ENCODE results near the gene E2F2.

E2F2 gene

DNA sequence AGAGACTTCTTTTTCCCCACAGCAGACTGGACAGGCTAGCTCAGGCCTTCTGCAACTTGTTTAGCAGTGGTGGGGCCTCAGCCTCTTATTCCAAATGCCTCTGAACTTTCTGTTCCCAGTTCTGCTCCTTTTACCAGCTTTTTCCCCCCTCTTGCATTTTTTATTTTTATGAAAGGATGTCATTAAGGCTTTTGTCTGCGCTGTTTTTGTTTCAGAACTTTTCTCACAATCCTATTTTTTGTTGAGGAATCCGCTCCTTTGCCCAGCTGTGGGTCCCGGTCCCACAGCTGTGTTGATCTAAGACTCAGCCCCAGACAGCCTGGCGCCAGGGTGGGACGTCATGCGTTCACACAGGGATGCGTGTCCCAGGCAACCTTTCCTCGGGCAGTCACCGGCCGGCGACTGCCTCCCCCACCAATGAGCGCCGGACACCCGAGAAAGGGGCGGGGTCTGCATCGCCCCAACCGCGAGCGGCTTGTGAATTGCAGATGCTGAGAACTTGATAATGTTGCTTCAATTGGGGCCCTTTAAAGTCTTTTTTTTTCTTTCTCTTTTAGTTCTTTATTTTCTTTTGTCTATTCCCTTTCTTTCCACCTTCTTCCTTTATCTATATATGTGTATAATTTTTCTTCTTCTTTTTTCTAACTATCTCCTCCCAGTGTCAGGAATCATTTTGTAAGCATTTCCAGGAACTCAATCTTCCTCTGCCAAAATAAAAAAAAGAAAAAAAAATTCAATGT is 31.3 kb upstream of the E2F2 start:
- no peak for DNase-seq

DNA sequence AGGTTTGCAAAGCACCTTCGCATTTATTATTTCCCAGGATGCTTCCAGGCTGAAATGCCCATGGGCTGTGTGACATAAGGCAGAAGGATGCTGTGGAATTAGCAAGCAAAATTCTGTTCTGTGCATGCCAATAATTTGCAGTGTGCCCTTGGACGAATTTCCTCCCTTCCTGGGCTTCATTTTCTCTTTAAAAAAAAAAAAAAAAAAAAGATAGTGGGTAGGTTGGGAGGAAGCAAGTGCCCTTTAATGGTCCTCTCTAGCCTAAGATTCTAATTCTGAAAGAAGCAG is 30.7 kb upstream of the E2F2 start:
- no peak for DNase-seq

DNA sequence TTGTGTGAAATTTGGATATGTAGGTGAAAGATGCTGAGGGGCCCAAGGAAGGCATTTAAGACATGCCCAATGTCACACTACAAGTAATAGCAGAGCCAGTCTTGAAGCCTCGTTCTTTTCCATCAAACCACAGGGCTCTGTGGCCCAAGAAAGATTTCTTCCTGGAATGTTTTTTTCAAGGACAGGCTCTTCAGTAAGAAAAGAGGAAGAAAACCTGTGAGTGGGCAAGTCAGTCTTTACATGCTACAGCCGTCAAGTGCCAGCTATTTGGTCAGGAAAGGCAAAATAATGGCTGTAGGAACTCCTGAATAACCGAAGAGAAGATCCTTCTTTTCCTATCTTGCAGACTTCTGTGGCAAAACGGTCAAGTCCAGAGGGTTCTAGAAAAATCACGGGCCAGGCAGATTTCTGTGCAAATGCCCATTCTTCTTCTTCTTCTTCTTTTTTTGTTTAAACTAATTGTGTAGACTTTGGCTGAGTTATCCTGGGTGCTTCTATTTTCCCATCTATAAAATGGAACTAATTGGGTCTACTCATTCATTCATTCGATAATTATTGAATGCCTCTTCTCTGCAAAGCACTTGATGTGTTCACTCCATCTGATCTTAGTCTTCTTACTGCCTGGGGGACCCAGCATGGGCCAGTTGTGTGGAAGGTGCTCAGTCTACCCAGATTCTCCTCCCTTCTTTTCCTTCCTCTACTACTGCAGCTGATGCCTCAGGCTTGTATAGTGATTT is 30.2 kb upstream of the E2F2 start:
- no peak for DNase-seq

DNA sequence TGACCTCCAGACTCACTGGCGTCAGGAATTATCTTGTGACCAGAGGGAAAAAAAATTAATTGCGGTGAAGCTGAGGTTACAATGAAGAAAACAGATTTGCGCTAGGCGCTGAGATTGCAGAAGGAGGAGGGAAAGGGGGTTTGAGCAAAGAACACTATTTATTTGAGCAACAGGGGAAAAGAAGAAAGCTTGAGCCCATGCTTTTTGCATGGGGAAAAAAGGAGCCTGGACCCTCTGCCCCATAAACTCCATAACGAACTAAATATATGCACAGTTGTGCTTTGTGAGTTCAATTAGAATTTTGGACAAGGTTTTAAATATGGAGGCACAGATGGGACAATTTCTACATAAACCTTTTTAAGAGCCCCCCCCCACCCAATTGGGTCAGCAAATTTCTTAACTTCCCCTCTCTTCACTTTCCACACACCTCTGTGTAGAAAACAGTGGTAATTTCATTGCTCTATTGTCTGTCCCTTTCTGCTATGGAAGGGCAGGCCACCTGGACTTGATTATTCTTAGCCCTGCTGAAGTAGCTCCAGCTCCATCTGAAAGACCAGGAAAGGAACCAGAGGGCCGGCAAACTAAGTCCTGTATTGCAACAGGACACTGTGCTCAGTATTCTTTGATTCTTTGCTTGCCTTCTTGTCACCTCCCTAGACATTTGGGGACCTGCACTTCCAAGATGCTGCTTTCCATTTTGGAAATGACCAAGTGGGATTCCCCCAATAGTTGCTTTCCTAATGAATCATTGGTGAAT is 29.1 kb upstream of the E2F2 start:
- DNase-seq, result no peak

DNA sequence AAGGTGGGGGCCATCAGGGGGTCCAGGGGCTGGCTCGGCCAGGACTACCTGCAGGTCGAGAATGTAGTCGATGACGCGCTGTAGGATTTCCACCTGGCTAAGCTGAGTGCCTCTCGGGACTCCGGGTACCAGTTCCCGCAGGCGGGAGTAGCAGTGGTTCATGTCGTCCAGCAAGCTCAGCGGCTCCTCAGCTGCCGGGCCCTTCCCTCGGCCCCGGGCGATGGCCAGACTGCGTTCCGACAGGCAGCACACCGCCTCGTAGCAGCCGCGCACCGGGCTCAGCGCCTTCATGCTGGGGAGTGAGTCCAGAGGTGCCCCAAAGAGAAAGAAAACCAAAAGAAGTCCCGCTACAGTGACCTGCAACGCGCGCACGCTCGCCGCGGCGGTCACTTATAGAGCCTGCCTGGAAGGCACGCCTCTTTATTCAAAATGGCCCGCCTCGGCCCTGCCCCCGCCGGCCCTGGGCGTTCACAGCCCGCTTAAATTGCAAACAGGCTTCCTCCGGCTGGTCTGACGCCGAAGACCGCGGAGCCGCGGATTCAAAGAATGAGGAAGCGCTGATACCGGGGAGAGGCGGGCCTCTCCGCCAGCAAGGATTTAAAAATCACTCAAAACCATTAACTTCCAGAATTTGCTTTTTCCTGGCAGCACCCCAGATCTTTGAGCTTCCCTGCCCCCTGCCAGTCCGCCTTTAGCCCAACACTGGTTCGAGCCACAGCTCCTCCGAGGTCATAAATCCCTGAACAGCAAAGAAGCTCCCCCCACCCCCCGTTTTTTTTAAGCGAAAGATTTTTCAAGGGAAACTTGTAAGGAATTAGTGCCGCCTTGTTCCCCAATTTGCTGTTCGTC is 28.3 kb upstream of the E2F2 start, which contains the start of gene ID3:
ID3 (minus strand) TSS at position 366 of the 849 bp plus-strand sequence; CDS start at position 291, 75 bp downstream.
- peak; percentile 82 for DNase-seq

DNA sequence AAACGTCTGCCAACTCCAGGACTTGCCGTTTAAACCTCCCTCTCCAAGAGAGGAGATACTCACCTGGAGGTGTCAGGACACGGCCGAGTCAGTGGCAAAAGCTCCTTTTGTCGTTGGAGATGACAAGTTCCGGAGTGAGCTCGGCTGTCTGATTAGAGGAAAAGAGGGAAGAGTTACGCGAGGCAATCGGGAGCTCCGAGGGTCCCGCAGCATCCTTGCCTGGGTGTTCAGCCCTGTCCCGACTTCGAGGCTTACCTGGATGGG is 27.8 kb upstream of the E2F2 start:
- DNase-seq, result no peak

DNA sequence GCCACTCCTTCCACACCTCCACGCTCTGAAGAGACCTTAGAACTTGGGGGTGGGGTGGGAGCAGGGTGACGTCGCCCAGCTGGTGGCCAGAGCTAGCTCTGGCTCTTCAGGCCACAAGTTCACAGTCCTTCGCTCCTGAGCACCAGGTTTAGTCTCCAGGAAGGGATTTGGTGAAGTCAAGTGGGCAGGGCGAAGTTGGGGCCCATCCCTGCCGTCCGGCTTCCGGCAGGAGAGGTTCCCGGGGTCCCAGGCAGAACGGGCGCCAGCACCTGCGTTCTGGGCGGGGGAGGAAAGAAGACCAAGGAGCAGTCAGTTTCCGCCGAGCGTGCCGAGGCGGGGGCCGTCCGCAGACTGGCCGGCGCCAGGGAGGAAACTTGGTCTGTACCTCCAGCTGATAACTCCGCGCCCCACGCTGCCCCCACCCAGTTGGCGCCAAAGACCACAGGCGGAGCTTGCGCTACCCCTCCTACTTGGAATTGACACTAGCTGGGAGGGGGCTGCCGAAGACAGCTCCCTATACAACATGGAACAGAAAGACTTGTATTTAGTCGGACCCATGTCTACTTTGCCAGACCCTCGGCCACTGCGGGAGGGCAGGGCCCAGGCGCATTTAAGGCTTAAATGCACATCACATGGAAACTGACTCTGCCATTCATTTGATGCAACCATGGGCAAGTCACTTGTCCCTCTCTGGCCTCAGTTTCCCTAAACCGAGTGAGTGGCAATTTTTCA is 27.3 kb upstream of the E2F2 start:
- no peak for DNase-seq

DNA sequence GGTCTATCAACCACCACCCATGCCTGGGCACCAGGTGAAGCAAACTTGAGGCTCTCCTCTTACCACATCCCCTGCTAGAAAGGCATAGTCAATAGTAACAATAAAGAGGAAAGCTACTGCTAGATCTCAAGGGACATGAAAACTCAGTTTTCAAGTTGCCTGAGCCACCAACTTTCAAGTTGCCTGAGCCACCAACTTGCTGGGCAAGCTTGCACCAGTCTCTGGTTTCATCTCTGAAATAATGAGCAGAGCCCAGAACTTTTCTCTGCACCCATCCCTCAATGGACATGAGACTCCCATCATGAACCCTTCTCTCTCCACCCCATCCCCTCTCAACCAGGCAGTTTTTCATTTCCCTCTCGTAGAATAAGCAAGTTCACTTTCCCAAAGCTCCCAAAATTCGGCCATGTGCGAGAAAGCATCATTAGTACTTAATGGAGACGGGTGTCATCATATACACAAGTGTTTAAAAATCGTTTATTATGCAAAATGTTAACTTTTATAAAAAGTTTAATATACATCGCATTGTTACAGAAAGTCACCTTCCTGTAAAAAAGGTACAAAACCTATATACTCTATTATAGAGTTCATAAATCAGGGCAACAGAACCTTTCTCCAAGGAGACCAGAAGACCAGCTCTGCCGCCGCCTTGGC is 26.6 kb upstream of the E2F2 start:
- no peak for DNase-seq

DNA sequence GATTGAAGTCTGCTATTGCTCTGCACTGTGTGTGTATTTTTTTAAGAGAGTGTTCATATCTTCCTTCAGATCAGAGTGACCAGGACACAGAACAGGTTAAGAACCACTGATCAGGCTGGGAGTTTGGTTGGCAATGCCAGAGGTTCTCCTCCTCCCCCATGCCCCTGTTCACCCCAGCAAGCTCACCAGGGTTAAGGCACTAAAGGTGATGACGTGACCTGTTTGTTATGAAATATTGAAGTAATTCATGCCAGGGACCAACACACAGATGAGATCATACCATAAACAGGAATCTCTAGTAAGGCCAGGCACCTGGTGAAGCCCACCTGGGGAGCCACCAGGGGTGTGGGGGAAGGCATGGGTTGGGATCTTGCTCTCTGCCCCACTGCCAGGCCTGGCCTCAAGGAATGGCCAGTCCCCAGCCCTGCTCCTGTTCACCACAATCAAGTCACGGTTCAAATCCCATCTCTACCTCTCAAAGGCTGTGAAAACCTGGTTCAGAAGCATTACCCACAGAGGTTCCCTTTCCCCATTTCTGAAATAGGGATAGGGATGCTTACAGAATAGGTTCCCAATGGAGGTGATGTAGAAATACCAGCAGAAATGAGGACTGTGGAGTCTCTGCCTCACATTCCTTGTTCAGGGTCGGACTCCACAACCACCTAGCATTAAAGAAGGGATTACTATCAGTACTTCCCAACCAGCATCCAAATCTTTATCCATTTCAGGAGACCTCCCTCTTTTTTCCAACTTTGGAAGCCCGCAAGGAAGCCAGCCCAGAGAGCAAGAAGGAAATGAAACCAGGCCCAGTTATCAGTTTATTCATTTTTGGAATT is 25.8 kb upstream of the E2F2 start:
- DNase-seq, result no peak

DNA sequence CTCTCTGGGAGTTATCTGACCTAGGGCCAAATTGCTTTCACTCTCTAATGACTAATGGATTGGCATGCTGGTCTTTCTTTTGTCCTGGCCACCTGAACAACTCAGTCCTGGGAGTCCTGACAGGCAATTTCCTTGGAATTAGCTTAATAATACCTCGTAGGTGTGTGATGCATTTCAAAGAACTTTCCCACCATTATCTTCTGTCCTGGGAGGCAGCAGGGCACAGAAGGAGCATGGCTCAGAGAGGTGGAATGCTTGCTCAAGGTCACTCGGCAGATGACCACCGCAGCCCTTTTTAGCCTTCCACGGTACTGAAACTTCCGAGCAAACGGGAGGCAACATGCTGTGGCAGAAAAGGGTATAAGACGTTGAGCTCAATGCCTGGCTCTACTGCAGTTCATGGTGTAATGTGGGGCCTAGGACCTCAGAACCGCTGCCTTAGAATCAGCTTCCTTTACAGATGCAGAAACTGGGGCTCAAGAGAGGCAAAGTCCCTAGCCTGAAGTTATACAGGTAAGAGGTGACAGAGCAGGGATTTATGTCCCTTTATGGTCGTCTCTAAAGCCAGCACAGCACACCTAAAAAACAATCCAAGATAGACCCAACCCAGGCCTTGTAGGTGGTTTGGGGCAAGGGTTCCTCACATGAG is 25.1 kb upstream of the E2F2 start:
- DNase-seq, result no peak

DNA sequence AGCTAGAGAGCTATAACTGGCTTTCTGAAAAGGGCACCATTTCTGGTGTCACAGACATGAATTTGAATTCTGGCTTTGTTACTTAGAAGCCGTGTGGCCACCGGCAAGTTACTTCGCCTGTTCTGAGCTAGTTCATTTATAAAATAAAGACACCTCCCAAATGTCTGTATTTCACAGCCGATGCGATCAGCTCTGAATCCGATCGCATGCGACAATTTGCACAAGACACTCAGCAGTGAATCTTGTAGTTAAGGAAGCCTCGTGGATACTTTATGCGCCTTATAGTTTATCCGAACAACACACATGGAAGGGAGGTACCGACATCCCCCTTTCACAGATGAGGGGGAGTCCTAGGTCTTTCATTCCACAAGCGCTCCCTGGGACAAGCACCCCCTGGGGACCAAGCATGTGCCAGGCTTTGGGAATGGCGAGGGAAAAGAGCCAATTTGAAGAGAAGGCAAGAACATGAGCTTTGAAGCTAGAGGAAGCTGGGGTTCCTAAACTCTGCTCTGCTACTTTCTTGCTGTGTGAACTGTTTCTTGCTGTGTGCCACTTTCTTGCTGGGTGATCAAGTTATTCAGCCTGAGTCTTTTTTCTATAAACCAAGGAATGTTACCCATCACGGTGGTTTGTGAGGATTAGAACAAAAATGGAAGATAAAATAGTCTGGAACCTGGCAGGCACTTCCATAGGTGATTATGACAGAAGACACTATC is 24.4 kb upstream of the E2F2 start:
- DNase-seq, result no peak

DNA sequence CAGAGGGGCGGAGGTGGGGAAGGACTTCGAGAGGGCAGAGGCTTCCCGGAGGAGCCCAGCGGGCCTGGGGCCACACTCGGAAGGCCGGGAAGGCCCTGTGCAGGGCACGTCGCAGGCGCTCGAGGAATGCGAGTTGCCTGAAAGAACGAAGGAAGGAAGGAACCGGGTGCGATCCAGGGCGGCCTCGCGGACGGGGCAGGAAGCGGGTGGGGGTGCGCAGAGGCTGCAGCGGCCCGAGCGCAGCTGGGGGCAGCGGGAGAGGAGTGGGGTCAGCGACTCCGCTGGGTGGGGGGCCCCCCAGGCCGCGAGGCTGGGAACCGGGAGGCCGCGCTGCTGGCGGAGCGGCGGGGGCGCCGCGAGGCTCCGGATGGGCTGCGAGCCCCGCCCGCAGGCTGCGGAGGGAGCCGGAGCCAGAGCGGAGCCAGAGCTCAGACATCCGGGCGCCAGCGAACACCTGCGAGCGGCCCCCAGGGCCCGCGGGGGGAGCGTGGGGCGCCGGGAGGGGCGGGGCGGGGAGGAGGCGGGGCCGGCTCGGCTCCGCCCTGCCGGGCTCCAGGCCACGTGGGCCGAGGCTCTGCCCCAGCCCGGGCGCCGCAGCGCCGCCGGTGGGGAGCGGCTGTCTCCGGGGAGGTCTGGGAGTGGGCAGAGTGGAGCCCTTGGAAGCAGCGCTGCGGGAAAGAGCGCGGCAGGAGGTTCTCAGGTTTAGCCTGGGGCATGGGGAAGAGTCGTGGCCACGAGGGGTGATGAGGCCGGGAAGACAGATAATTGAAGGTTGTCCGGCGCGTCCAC is 23.6 kb upstream of the E2F2 start:
- peak; percentile 77 for DNase-seq

DNA sequence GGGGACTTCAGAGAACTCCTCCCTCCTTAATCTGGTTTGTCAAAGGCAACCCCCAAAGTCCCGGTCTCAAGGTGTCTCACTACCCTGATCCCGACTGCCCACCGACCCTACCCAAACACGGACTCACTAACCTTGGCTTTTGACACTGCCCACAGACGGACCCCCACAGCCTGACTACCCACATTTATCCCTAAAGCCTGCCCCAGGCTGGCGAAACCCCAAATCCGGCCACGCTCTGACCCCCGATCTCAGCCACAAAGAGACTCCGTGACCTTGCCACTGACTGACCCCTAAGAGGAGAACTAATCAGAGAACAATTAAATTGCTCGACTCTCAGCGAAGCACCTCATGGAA is 23.1 kb upstream of the E2F2 start:
- no peak for DNase-seq

DNA sequence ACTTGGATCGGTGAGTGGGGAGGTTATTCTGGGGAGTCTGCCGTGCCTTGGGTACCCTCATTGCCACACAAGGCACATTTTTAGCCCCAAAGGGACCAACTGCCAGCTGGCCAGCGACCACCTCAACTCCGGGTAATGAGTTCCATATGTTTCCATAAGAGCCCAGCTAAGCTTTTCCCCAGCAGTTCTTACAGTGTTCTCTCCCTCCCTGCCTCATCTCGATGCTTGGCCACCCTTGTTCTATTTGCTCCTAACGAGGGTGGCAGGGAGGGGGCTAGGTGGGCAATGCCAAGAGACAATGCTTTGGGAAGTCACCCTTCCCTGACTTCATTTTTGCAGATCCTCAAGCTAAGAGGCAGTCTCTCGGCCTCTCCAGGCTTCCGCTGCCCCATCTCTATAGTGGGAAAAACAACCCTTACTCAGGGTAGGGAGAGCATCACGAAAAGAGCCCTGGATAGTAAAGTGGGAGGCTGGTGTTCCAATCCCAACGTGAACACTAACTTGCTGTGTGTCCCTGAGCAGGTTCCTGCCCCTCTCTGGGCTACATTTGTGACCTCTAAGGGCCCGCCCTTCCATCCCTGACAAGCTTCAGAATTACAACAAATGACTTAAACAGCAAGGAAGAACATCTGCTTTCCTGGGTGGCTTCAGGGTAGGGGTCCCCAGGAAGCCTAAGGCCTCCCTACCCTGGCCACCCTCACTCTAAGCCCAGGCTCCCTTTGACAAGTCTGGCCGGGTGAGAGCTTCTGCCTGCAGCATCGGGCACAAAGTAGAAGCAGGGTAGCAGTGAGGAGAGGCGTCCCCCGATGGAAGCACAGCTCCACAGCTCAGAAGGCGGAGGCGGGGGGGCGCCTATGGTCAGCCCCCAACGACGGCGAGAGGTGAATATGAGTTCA is 22.4 kb upstream of the E2F2 start:
- no peak for DNase-seq

DNA sequence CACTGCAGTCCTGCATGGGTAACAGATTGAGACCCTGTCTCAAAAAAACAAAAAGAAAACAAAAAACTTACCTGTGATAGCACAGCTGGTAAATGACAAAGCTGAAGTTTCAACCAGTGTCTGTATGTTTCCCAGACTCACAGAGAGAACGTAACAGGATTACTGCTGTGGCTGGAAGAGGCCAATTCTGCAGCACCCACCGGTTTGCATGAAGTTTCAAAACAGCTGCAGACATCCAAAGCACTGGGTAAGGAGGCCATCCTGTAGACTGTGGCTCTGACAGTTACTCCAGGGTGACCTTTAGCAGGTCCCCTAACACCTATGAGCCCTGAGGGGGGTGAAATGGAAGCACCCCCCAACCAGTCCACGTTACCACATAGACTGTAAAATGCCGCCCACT is 20.8 kb upstream of the E2F2 start:
- DNase-seq, result no peak

DNA sequence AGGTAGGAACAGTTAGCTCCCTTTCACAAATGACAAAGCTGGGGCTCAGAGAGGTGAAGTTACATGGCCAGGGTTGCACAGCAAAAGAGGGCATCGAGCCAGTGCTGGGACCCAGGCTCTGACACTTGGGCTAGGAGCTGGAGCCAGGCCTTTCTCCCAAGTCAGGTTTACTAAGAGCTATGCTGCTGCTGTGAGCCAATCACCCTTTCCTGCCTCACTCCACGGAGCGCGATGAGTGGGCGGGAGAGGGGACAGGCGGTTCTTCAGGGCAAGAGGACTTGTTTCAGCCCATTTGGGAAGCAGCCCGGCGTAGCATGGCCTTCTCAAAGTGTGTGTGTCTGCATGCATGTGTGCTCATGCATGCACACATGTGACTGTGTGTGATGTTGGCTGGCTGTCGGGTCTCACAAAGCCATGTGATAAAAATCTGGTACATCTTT is 17.7 kb upstream of the E2F2 start:
- DNase-seq, result no peak

DNA sequence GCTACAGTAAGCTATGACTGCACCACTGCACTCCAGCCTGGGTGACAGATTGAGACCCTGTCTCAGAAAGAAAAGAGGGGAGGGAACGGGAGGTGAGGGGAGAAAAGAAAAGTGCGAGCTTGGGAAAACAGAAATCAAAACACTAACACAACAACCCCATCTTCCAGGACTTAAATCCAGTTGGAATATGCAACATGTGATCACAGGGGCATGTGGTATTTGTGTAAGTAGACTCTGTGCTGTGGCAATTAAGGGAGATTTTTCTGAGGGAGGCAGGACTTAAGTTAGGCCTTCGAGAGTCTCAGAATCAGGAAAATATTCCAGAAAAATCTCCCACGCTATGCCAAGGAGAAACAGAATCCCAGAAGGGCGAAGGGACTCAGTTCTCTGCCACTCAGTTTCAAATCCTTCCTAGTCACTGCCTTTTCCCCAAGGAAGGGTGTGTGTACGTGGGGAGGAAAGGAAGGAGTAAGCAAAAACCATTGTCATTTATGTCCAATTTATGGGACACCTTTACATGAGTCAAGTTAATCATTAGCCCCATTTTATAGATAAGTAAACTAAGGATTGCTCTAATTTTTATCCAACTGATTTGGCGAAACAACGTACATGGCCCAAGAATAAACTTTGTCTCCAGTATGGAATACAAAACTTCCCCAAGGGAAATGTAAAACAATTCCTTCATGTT is 16.0 kb upstream of the E2F2 start:
- DNase-seq, result no peak
